GM21737 (cell line): ENCODE data around the gene SRGAP2C.
"Not testable (repeated sequence)": the region's sequence is repeated elsewhere in the genome, so short reads cannot be mapped to it uniquely, and the experiment has no call there.

Experiments
- ATAC-seq: cut with Tn5 transposase; IDR thresholded peaks from one replicate; pipeline ENCODE4 v1.9.1; 2021; ENCODE audit warnings: mild to moderate bottlenecking, moderate library complexity; ENCODE audit not compliant: unreplicated experiment

SRGAP2C gene

GRCh38 chr1:121184290-121185127 lies at the start of gene SRGAP2C, which contains the start of gene FAM72B:
TSS of gene SRGAP2C (plus strand) at chr1:121184975. CDS start at chr1:121187447, 2,472 bp downstream.
TSS of gene FAM72B (minus strand) at chr1:121184340. CDS start at chr1:121183489, 851 bp downstream.
- ATAC-seq, result peak; percentile 77

GRCh38 chr1:121140393-121140792 lies 44.4 kb upstream of the SRGAP2C start:
- ATAC-seq, result not testable (repeated sequence)

GRCh38 chr1:121148489-121149190 lies 36.1 kb upstream of the SRGAP2C start:
- not testable (repeated sequence) for ATAC-seq

- ATAC-seq, result not testable (repeated sequence)
Observed at GRCh38 chr1:121151294-121151693, 33.5 kb upstream of the SRGAP2C start.

- not testable (repeated sequence) for ATAC-seq
Observed at GRCh38 chr1:121152788-121153187, 32.0 kb upstream of the SRGAP2C start.

GRCh38 chr1:121154811-121155210 lies 30.0 kb upstream of the SRGAP2C start:
- ATAC-seq, result not testable (repeated sequence)

- not testable (repeated sequence) for ATAC-seq
Observed at GRCh38 chr1:121155671-121156358, 29.0 kb upstream of the SRGAP2C start.

GRCh38 chr1:121156958-121157603 lies 27.7 kb upstream of the SRGAP2C start:
- not testable (repeated sequence) for ATAC-seq

GRCh38 chr1:121157609-121158008 lies 27.2 kb upstream of the SRGAP2C start:
- ATAC-seq, result not testable (repeated sequence)

- not testable (repeated sequence) for ATAC-seq
Observed at GRCh38 chr1:121160118-121160517, 24.7 kb upstream of the SRGAP2C start.

- ATAC-seq, result not testable (repeated sequence)
Observed at GRCh38 chr1:121161199-121161901, 23.4 kb upstream of the SRGAP2C start.

GRCh38 chr1:121163850-121164757 lies 20.7 kb upstream of the SRGAP2C start:
- not testable (repeated sequence) for ATAC-seq

GRCh38 chr1:121165296-121165695 lies 19.5 kb upstream of the SRGAP2C start:
- ATAC-seq, result not testable (repeated sequence)

GRCh38 chr1:121167225-121167738 lies 17.5 kb upstream of the SRGAP2C start:
- not testable (repeated sequence) for ATAC-seq

GRCh38 chr1:121168152-121168668 lies 16.6 kb upstream of the SRGAP2C start:
- ATAC-seq, result not testable (repeated sequence)

GRCh38 chr1:121176649-121177048 lies 8.1 kb upstream of the SRGAP2C start:
- ATAC-seq, result not testable (repeated sequence)

- ATAC-seq, result not testable (repeated sequence)
Observed at GRCh38 chr1:121178197-121178596, 6.6 kb upstream of the SRGAP2C start.

GRCh38 chr1:121183867-121184266 lies 908 bp upstream of the SRGAP2C start:
- not testable (repeated sequence) for ATAC-seq
